HepG2 (cell line): ENCODE measurements around the gene SMG5. TPM values are rescaled to one million over a fixed set of nuclear protein-coding genes. Genes with fewer than 3 reads are reported as not detected.

Experiments
- ADNP ChIP-seq: sonication (generic); formaldehyde crosslinking; IDR thresholded peaks from 2 replicates; pipeline ENCODE4 v1.4.0; 2020; ENCODE audit warnings: missing genetic modification reagents
- BHLHE40 ChIP-seq: IDR thresholded peaks from 2 replicates; pipeline ENCODE4 v1.6.1; 2011; ENCODE audit warnings: low read length, improper control_type of control experiment
- CEBPG ChIP-seq: IDR thresholded peaks from 2 replicates; pipeline ENCODE4 v1.6.1; 2016
- E2F1 ChIP-seq: sonication (generic); formaldehyde crosslinking; IDR thresholded peaks from 2 replicates; pipeline ENCODE4 v1.5.0; 2020; ENCODE audit warnings: missing genetic modification reagents
- IKZF5 ChIP-seq: IDR thresholded peaks from 2 replicates; pipeline ENCODE4 v1.6.1; 2018; ENCODE audit warnings: missing genetic modification reagents, mild to moderate bottlenecking, missing compliant biosample characterization
- NONO ChIP-seq, 2 experiments: fragments of 450-650 bp in 1 of 2; sonication (generic) in 1 of 2; formaldehyde crosslinking in 1 of 2; IDR thresholded peaks in 1 of 2; conservative IDR thresholded peaks in 1 of 2; 2 replicates each; pipeline versions ENCODE4 v1.6.1 to v1.8.0; 2017 to 2022; ENCODE audit warnings: mild to moderate bottlenecking in 1 of 2, missing genetic modification reagents in 1 of 2, moderate library complexity in 1 of 2
- TOPORS ChIP-seq: sonication (generic); formaldehyde crosslinking; IDR thresholded peaks from 2 replicates; pipeline ENCODE4 v1.8.0; 2023; ENCODE audit warnings: mild to moderate bottlenecking, missing genetic modification reagents
- ZFP36 ChIP-seq: fragments of 150-350 bp; IDR thresholded peaks from 2 replicates; pipeline ENCODE4 v1.6.1; 2018; ENCODE audit warnings: borderline replicate concordance, low read length, low read depth; ENCODE audit not compliant: partially characterized antibody
- ZNF292 ChIP-seq: sonication (generic); formaldehyde crosslinking; IDR thresholded peaks from 2 replicates; pipeline ENCODE4 v1.8.1; 2022; ENCODE audit warnings: mild to moderate bottlenecking, low read depth, missing genetic modification reagents, borderline replicate concordance
- ZNF446 ChIP-seq: sonication (generic); formaldehyde crosslinking; IDR thresholded peaks from 2 replicates; pipeline ENCODE4 v1.5.0; 2020; ENCODE audit warnings: mild to moderate bottlenecking, missing genetic modification reagents
- polyA plus RNA-seq, 8 experiments: library from polyadenylated mRNA; depleted of rRNA in 3 of 8; stranded (reverse) in 7 of 8; unstranded in 1 of 8; fragments of >200 nt; fragmentation: Illumina TruSeq in 4 of 8; extraction: Trizol in 4 of 8; gene quantifications; 2 replicates each; pipeline versions ENCODE4 v1.2.1 to v1.2.3, GENCODE V29; 2011 to 2016; ENCODE audit warnings: low read depth in 4 of 8, missing spikeins in 1 of 8, mixed read lengths in 1 of 8; ENCODE audit not compliant: insufficient read depth in 1 of 8
- total RNA-seq, 5 experiments: library from RNA; depleted of rRNA; stranded (reverse); fragments of >200 nt; fragmentation: Illumina TruSeq; extraction: Trizol; gene quantifications; 2 replicates each; pipeline ENCODE4 v1.2.3, GENCODE V29; 2016; ENCODE audit warnings: low read depth in 1 of 5
- TF ChIP-seq, protein P1 (sequence below): IDR thresholded peaks from 2 replicates; pipeline ENCODE4 v1.6.1; 2016
- TF ChIP-seq, protein P2 (sequence below): sonication (generic); formaldehyde crosslinking; IDR thresholded peaks from 2 replicates; pipeline ENCODE4 v1.5.0; 2020; ENCODE audit warnings: mild to moderate bottlenecking, missing genetic modification reagents
- TF ChIP-seq, protein P3 (sequence below): sonication (generic); formaldehyde crosslinking; conservative IDR thresholded peaks from 2 replicates; pipeline ENCODE4 v1.8.0; 2022; ENCODE audit warnings: mild to moderate bottlenecking, moderate library complexity, missing genetic modification reagents
- TF ChIP-seq, protein P4 (sequence below): sonication (generic); formaldehyde crosslinking; IDR thresholded peaks from 2 replicates; pipeline ENCODE4 v1.4.0; 2020; ENCODE audit warnings: missing genetic modification reagents, borderline replicate concordance

The SMG5 gene
- total and polyA plus RNA-seq, 2 of the 13 experiments (the other 11 are each of a cell fraction or from before 2014, with no cell fraction given), result 50.5 to 84.0 TPM

DNA sequence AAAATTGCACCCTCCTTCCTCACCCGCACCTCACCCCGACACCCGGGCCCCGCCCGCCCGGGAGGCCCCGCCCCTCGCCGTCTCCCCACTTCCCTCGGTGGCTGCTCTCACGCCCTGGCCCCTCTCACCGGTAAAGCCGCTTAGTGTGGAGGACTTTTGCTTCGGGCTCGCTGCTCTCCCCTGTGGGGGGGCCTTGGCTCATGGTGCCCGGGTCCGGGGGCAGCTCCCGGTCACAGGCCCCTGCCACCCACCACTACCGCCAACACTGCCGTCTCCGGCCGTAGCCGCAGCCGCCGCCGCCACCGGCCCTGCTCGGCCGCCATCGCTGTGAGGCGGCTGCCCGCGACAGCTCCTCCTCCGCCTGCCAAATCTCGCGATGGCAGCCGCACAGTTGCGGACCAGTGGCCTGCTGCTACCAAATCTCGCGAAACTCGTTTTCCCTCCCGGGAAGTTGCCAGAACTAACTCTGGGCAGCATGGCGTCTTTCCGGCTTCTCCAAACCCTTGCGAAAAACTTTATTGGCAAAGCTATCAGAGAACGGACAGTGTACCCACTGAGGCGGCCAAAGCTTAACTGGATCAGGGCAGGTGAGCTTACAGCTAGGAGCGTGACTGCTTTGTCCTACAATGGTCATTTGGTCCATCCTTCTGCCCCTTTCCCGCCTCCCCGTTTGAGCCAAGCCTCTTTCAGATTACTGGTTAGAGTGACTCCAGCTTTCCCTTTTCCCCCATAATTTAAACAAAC, at the start of gene SMG5 (continued):
- TF ChIP-seq, protein P1, sequence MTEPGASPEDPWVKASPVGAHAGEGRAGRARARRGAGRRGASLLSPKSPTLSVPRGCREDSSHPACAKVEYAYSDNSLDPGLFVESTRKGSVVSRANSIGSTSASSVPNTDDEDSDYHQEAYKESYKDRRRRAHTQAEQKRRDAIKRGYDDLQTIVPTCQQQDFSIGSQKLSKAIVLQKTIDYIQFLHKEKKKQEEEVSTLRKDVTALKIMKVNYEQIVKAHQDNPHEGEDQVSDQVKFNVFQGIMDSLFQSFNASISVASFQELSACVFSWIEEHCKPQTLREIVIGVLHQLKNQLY (CRISPR knock-in tag), result 0 out of 2 replicates have a peak, but pooled peaks have one; percentile 29
- TF ChIP-seq, protein P2, sequence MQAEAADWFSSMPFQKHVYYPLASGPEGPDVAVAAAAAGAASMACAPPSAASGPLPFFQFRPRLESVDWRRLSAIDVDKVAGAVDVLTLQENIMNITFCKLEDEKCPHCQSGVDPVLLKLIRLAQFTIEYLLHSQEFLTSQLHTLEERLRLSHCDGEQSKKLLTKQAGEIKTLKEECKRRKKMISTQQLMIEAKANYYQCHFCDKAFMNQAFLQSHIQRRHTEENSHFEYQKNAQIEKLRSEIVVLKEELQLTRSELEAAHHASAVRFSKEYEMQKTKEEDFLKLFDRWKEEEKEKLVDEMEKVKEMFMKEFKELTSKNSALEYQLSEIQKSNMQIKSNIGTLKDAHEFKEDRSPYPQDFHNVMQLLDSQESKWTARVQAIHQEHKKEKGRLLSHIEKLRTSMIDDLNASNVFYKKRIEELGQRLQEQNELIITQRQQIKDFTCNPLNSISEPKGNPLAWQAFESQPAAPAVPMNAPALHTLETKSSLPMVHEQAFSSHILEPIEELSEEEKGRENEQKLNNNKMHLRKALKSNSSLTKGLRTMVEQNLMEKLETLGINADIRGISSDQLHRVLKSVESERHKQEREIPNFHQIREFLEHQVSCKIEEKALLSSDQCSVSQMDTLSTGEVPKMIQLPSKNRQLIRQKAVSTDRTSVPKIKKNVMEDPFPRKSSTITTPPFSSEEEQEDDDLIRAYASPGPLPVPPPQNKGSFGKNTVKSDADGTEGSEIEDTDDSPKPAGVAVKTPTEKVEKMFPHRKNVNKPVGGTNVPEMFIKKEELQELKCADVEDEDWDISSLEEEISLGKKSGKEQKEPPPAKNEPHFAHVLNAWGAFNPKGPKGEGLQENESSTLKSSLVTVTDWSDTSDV, result no peak
- no peak for TF ChIP-seq BHLHE40
- TF ChIP-seq, protein P3, sequence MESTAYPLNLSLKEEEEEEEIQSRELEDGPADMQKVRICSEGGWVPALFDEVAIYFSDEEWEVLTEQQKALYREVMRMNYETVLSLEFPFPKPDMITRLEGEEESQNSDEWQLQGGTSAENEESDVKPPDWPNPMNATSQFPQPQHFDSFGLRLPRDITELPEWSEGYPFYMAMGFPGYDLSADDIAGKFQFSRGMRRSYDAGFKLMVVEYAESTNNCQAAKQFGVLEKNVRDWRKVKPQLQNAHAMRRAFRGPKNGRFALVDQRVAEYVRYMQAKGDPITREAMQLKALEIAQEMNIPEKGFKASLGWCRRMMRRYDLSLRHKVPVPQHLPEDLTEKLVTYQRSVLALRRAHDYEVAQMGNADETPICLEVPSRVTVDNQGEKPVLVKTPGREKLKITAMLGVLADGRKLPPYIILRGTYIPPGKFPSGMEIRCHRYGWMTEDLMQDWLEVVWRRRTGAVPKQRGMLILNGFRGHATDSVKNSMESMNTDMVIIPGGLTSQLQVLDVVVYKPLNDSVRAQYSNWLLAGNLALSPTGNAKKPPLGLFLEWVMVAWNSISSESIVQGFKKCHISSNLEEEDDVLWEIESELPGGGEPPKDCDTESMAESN (CRISPR knock-in tag), result peak; percentile 42; the same call in 1 of the 2 replicates
- peak; percentile 51 for TF ChIP-seq CEBPG (CRISPR knock-in tag)
- TF ChIP-seq, protein P4, sequence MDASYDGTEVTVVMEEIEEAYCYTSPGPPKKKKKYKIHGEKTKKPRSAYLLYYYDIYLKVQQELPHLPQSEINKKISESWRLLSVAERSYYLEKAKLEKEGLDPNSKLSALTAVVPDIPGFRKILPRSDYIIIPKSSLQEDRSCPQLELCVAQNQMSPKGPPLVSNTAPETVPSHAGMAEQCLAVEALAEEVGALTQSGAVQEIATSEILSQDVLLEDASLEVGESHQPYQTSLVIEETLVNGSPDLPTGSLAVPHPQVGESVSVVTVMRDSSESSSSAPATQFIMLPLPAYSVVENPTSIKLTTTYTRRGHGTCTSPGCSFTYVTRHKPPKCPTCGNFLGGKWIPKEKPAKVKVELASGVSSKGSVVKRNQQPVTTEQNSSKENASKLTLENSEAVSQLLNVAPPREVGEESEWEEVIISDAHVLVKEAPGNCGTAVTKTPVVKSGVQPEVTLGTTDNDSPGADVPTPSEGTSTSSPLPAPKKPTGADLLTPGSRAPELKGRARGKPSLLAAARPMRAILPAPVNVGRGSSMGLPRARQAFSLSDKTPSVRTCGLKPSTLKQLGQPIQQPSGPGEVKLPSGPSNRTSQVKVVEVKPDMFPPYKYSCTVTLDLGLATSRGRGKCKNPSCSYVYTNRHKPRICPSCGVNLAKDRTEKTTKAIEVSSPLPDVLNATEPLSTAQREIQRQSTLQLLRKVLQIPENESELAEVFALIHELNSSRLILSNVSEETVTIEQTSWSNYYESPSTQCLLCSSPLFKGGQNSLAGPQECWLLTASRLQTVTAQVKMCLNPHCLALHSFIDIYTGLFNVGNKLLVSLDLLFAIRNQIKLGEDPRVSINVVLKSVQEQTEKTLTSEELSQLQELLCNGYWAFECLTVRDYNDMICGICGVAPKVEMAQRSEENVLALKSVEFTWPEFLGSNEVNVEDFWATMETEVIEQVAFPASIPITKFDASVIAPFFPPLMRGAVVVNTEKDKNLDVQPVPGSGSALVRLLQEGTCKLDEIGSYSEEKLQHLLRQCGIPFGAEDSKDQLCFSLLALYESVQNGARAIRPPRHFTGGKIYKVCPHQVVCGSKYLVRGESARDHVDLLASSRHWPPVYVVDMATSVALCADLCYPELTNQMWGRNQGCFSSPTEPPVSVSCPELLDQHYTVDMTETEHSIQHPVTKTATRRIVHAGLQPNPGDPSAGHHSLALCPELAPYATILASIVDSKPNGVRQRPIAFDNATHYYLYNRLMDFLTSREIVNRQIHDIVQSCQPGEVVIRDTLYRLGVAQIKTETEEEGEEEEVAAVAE (CRISPR knock-in tag), result peak; percentile 70; the same call in 1 of the 2 replicates
- TF ChIP-seq ZFP36, result no peak
- TF ChIP-seq ADNP (CRISPR knock-in tag), result no peak
- TF ChIP-seq TOPORS (CRISPR knock-in tag), result no peak; the same call in 1 of the 2 replicates
- peak; percentile 40; the same call in 1 of the 2 replicates for TF ChIP-seq ZNF446
- TF ChIP-seq ZNF292, result peak; percentile 16; the same call in 1 of the 2 replicates
- no peak for TF ChIP-seq NONO (IDR thresholded peaks at IDR 0.05)
- TF ChIP-seq NONO (CRISPR knock-in tag; conservative IDR thresholded peaks at IDR 0.05), result peak; percentile 95
- peak; percentile 41 for TF ChIP-seq E2F1
- peak; percentile 91 for TF ChIP-seq IKZF5 (CRISPR knock-in tag)
